Measurements from ENCODE around the gene SAT1.
"Not testable (repeated sequence)": the region's sequence is repeated elsewhere in the genome, so short reads cannot be mapped to it uniquely, and the experiment has no call there.

The SAT1 gene

GRCh38 chrX:23782863-23783588 lies at the start of gene SAT1:
SAT1 (plus strand) TSS chrX:23783173; CDS start chrX:23783352, 179 bp downstream.
- peak; percentile 78 for DNase-seq (ENCODE audit: low read depth)
- H3K4me3 ChIP-seq (ENCODE audit: low read depth, low read length), result peak within 1 kb of the TSS; percentile 63
- TF ChIP-seq CTCF (IDR thresholded peaks at IDR 0.05; ENCODE audit: low read depth, low read length, missing control alignments), result peak; percentile 59

- no peak for DNase-seq (ENCODE audit: low read depth)
- H3K4me3 ChIP-seq (ENCODE audit: low read depth, low read length), result no peak overlapping the region
- no peak for TF ChIP-seq CTCF (IDR thresholded peaks at IDR 0.05; ENCODE audit: low read depth, low read length, missing control alignments)
Observed at GRCh38 chrX:23736030-23736429, 46.9 kb upstream of the SAT1 start.

GRCh38 chrX:23737413-23737812 lies 45.6 kb upstream of the SAT1 start:
- no peak for TF ChIP-seq CTCF (IDR thresholded peaks at IDR 0.05; ENCODE audit: low read depth, low read length, missing control alignments)
- DNase-seq (ENCODE audit: low read depth), result no peak
- H3K4me3 ChIP-seq (ENCODE audit: low read depth, low read length), result no peak overlapping the region

- no peak for TF ChIP-seq CTCF (IDR thresholded peaks at IDR 0.05; ENCODE audit: low read depth, low read length, missing control alignments)
- DNase-seq (ENCODE audit: low read depth), result no peak
- H3K4me3 ChIP-seq (ENCODE audit: low read depth, low read length), result peak overlapping the region; percentile 76
Observed at GRCh38 chrX:23742174-23742696, 40.7 kb upstream of the SAT1 start.

GRCh38 chrX:23742697-23743622 lies 40.0 kb upstream of the SAT1 start, which contains the start of gene ACOT9:
ACOT9 (minus strand) TSS chrX:23743276; CDS start chrX:23743144, 132 bp downstream.
- TF ChIP-seq CTCF (IDR thresholded peaks at IDR 0.05; ENCODE audit: low read depth, low read length, missing control alignments), result no peak
- H3K4me3 ChIP-seq (ENCODE audit: low read depth, low read length), result peak within 1 kb of the TSS; percentile 76
- DNase-seq (ENCODE audit: low read depth), result peak; percentile 65

- DNase-seq (ENCODE audit: low read depth), result not testable (repeated sequence)
- peak overlapping the region; percentile 76 for H3K4me3 ChIP-seq (ENCODE audit: low read depth, low read length)
Observed at GRCh38 chrX:23743623-23743971, 39.4 kb upstream of the SAT1 start.

- no peak for DNase-seq (ENCODE audit: low read depth)
- no peak overlapping the region for H3K4me3 ChIP-seq (ENCODE audit: low read depth, low read length)
- no peak for TF ChIP-seq CTCF (IDR thresholded peaks at IDR 0.05; ENCODE audit: low read depth, low read length, missing control alignments)
Observed at GRCh38 chrX:23745786-23746185, 37.2 kb upstream of the SAT1 start.

All from GM12864 (cell line).